SU-DHL-6 (cell line): Measurements from ENCODE around the gene FOXO6.

Experiments
- H2AFZ ChIP-seq: fragments of 200-600 bp; sonication (generic); 2 replicates; pipeline ENCODE4 v1.6.1; 2014; ENCODE audit warnings: low read depth, mild to moderate bottlenecking, moderate library complexity, mixed read lengths, antibody characterized with exemption, low read length; ENCODE audit not compliant: severe bottlenecking
- H3F3A ChIP-seq: fragments of 200-600 bp; shearing (Covaris generic); 2 replicates; pipeline ENCODE4 v1.6.0; 2016; ENCODE audit warnings: antibody characterized with exemption, mild to moderate bottlenecking; ENCODE audit not compliant: insufficient read depth
- H3K27ac ChIP-seq: fragments of 200-600 bp; sonication (generic); 2 replicates; pipeline ENCODE4 v1.5.1; 2016; ENCODE audit warnings: low read depth, mild to moderate bottlenecking, low read length, moderate library complexity, mixed read lengths
- H3K27me3 ChIP-seq: fragments of 200-600 bp; sonication (generic), shearing (Covaris generic); 2 replicates; pipeline ENCODE4 v1.6.0; 2014; ENCODE audit warnings: mild to moderate bottlenecking, low read length
- H3K36me3 ChIP-seq: fragments of 200-600 bp; sonication (generic); 2 replicates; pipeline ENCODE4 v1.6.1; 2014; ENCODE audit warnings: mild to moderate bottlenecking, low read length, mixed read lengths
- H3K4me2 ChIP-seq: fragments of 300-600, 200-600 bp; shearing (Covaris generic), sonication (generic); 2 replicates; pipeline ENCODE4 v1.6.0; 2014; ENCODE audit warnings: low read length, low read depth, mild to moderate bottlenecking; ENCODE audit not compliant: poor library complexity, severe bottlenecking
- H3K4me3 ChIP-seq: fragments of 200-600 bp; sonication (generic); 2 replicates; pipeline ENCODE4 v1.5.1; 2014; ENCODE audit warnings: antibody characterized with exemption, low read length, mild to moderate bottlenecking, mixed read lengths; ENCODE audit not compliant: insufficient read depth, poor library complexity, severe bottlenecking
- H3K79me2 ChIP-seq: fragments of 200-600 bp; sonication (generic); 2 replicates; pipeline ENCODE4 v1.6.1; 2014; ENCODE audit warnings: mild to moderate bottlenecking, low read length, moderate library complexity; ENCODE audit not compliant: insufficient read depth
- H3K9ac ChIP-seq: fragments of 200-600 bp; sonication (generic); 2 replicates; pipeline ENCODE4 v1.7.0; 2014; ENCODE audit warnings: mild to moderate bottlenecking, low read length
- H3K9me2 ChIP-seq: fragments of 200-600 bp; sonication (generic); replicated peaks from 2 replicates; pipeline ENCODE4 v1.6.1; 2014; ENCODE audit warnings: low read length; ENCODE audit not compliant: insufficient read depth
- H3K9me3 ChIP-seq: fragments of 200-600 bp; sonication (generic); 2 replicates; pipeline ENCODE4 v1.6.1; 2014; ENCODE audit warnings: low read length, mixed read lengths; ENCODE audit not compliant: insufficient read depth
- H4K20me1 ChIP-seq: fragments of 200-600 bp; sonication (generic); 2 replicates; pipeline ENCODE4 v1.6.1; 2014; ENCODE audit warnings: low read depth, mild to moderate bottlenecking, antibody characterized with exemption, low read length, moderate library complexity, mixed read lengths
- EZH2phosphoT487 ChIP-seq: fragments of 200-600 bp; sonication (generic), shearing (Covaris generic); conservative IDR thresholded peaks from 2 replicates; pipeline ENCODE4 v1.6.1; 2018; ENCODE audit warnings: mild to moderate bottlenecking, antibody characterized with exemption, low read length, moderate library complexity, mixed read lengths
- TF ChIP-seq, protein P1 (sequence below): fragments of 200-600 bp; sonication (generic); IDR thresholded peaks from one replicate; pipeline ENCODE4 v1.5.1; 2017; ENCODE audit warnings: antibody characterized with exemption, mild to moderate bottlenecking, low read length, moderate library complexity; ENCODE audit not compliant: insufficient read depth, poor library complexity, severe bottlenecking

Gene FOXO6

DNA sequence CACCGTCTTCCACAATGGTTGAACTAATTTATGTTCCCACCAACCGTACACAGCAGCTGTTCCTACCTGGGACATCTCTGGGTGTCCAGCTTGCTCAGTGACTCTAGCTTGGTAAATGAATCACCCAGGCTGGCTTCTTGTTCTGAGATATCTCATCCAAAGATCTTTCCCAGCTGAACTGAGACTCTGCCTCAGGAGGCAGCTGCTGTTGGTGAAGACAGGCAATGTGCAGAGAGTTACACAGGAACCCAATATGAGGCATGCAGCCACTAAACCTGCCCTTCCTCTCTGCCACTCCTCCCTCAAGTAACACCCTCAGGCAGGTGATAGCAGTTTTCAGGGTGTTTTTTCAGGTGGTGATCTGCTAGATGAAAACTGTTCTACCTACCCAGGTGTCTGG, 14.0 kb upstream of the FOXO6 start:
- H3K27me3 ChIP-seq, result no peaks in the 10 kb centered on the region
- H4K20me1 ChIP-seq, result no peaks in the 10 kb centered on the region
- H3K9ac ChIP-seq, result no peak overlapping the region

DNA sequence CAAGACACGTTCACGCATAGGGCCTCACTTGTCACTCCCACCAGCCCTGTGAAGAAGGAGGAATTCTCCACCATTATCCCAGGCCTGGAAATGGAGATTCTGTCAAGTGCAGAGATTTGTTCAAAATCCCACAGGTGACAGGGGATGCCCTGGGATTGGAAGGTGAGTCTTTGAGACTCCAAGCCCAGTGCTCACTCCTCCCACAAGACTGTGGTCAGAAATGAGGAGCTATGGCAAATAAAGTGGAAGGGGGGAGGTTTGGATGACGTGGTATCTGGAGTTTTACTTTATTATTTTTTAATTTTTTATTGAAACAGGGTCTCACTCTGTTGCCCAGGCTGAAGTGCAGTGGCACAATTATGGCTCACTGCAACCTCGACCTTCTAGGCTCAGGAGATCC, 12.8 kb upstream of the FOXO6 start:
- H3K4me3 ChIP-seq, result no peak overlapping the region
- H3K27ac ChIP-seq, result no peak overlapping the region
- no peaks in the 10 kb centered on the region for H3K9me3 ChIP-seq
- H3K9me2 ChIP-seq, result no peaks in the 10 kb centered on the region
- H3K36me3 ChIP-seq, result no peaks in the 10 kb centered on the region
- no peaks in the 10 kb centered on the region for H3F3A ChIP-seq
- H3K9ac ChIP-seq, result no peak overlapping the region
- H3K4me2 ChIP-seq, result no peak overlapping the region
- H2AFZ ChIP-seq, result no peak overlapping the region
- TF ChIP-seq, protein P1, sequence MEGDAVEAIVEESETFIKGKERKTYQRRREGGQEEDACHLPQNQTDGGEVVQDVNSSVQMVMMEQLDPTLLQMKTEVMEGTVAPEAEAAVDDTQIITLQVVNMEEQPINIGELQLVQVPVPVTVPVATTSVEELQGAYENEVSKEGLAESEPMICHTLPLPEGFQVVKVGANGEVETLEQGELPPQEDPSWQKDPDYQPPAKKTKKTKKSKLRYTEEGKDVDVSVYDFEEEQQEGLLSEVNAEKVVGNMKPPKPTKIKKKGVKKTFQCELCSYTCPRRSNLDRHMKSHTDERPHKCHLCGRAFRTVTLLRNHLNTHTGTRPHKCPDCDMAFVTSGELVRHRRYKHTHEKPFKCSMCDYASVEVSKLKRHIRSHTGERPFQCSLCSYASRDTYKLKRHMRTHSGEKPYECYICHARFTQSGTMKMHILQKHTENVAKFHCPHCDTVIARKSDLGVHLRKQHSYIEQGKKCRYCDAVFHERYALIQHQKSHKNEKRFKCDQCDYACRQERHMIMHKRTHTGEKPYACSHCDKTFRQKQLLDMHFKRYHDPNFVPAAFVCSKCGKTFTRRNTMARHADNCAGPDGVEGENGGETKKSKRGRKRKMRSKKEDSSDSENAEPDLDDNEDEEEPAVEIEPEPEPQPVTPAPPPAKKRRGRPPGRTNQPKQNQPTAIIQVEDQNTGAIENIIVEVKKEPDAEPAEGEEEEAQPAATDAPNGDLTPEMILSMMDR, result no peak
- TF ChIP-seq EZH2phosphoT487, result no peak
- H4K20me1 ChIP-seq, result no peaks in the 10 kb centered on the region
- H3K79me2 ChIP-seq, result no peaks in the 10 kb centered on the region
- no peaks in the 10 kb centered on the region for H3K27me3 ChIP-seq

More for the DNA sequence above, 14.0 kb upstream of the FOXO6 start:
- no peak overlapping the region for H2AFZ ChIP-seq
- H3K79me2 ChIP-seq, result no peaks in the 10 kb centered on the region
- H3K9me2 ChIP-seq, result no peaks in the 10 kb centered on the region
- TF ChIP-seq, protein P1, result no peak
- TF ChIP-seq EZH2phosphoT487, result no peak
- no peak overlapping the region for H3K4me3 ChIP-seq
- H3K36me3 ChIP-seq, result no peaks in the 10 kb centered on the region
- no peaks in the 10 kb centered on the region for H3K9me3 ChIP-seq
- H3F3A ChIP-seq, result no peaks in the 10 kb centered on the region
- H3K4me2 ChIP-seq, result no peak overlapping the region
- H3K27ac ChIP-seq, result no peak overlapping the region

DNA sequence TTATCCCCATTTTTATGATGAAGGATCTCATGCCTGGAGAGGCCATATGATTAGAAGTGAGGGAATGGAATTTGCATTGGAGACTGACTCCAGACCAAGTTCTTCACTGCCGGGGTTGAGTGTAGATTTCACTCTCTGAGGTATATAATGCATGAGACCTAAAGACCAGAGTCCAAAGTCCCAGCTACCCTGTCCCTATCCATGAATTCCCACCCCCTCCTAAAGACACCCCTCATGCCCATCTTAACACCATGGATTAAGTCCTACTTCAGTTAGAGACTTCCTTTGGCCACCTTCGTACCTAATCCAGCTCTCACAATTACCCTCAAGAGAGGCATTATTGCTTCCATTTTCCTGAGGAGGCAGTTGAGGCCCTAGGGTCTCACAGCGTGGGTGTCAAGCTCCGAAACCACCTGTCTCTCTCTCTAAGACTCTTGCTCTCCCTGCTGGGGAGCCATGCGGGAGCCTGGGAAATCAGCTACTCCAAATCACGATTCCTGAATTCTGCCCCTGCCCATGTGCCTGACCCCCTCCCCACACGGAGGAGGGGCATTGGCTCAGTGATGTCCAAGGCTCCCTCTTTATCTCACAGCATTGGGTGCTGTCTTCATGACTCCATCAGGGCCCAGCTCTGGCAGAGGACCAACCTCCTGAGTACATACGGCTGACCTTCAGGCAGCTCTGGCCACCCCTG, 11.7 kb upstream of the FOXO6 start:
- Histone ChIP-seq H3K36me3 (no peaks in the 10 kb centered on the region), H3K27ac (no peak overlapping the region), H3F3A (no peaks in the 10 kb centered on the region), H3K27me3 (no peaks in the 10 kb centered on the region), H3K9ac (no peak overlapping the region), H3K9me2 (no peaks in the 10 kb centered on the region), H3K79me2 (no peaks in the 10 kb centered on the region), H3K4me3 (no peak overlapping the region), H3K4me2 (no peak overlapping the region), H3K9me3 (no peaks in the 10 kb centered on the region), H2AFZ (no peak overlapping the region), H4K20me1 (no peaks in the 10 kb centered on the region)
- TF ChIP-seq, protein P1, result no peak
- no peak for TF ChIP-seq EZH2phosphoT487
